SW 1271 (cell line): ENCODE results near the gene SLC48A1.
"Not testable (repeated sequence)": the region's sequence is repeated elsewhere in the genome, so short reads cannot be mapped to it uniquely, and the experiment has no call there.

Experiments
- DNase-seq, 2 experiments: peaks; one replicate each; lab custom pipeline; 2025; lab: John Stamatoyannopoulos, UW

The SLC48A1 gene

GRCh38 chr12:47811581-47812484, 38.8 kb downstream of the SLC48A1 start:
- no peak for DNase-seq

- DNase-seq, result peak; percentile 25 to 51
Observed at GRCh38 chr12:47812797-47813510, 39.9 kb downstream of the SLC48A1 start.

- DNase-seq, result peak in 1 of 2 experiments; percentile 42
Observed at GRCh38 chr12:47813511-47814196, 40.6 kb downstream of the SLC48A1 start.

GRCh38 chr12:47814539-47815170, 41.6 kb downstream of the SLC48A1 start:
- no peak for DNase-seq

GRCh38 chr12:47815447-47815846, 42.4 kb downstream of the SLC48A1 start:
- DNase-seq, result not testable (repeated sequence)

- DNase-seq, result no peak
Observed at GRCh38 chr12:47816403-47817271, 43.6 kb downstream of the SLC48A1 start.

- peak in 1 of 2 experiments; percentile 28 for DNase-seq
Observed at GRCh38 chr12:47817272-47818006, 44.4 kb downstream of the SLC48A1 start.

- DNase-seq, result no peak
Observed at GRCh38 chr12:47818007-47818376, 45.0 kb downstream of the SLC48A1 start.

GRCh38 chr12:47818467-47819137, 45.6 kb downstream of the SLC48A1 start:
- DNase-seq, result peak in 1 of 2 experiments; percentile 43

- DNase-seq, result peak in 1 of 2 experiments; percentile 35
Observed at GRCh38 chr12:47819138-47819895, 46.3 kb downstream of the SLC48A1 start.

- DNase-seq, result peak in 1 of 2 experiments; percentile 60
Observed at GRCh38 chr12:47819896-47820630, 47.0 kb downstream of the SLC48A1 start, which contains the start of gene HDAC7. Gene HDAC7, minus strand, starts transcription at chr12:47819903. Its CDS starts 118 bp downstream, at chr12:47819785.

- peak; percentile 76 to 83 for DNase-seq
Observed at GRCh38 chr12:47820631-47821345, 47.8 kb downstream of the SLC48A1 start.

- no peak for DNase-seq
Observed at GRCh38 chr12:47821346-47821706, 48.3 kb downstream of the SLC48A1 start.

- DNase-seq, result no peak
Observed at GRCh38 chr12:47822401-47822800, 49.4 kb downstream of the SLC48A1 start.

GRCh38 chr12:47822863-47823262, 49.8 kb downstream of the SLC48A1 start:
- DNase-seq, result no peak

- no peak for DNase-seq
Observed at GRCh38 chr12:47823422-47824086, 50.5 kb downstream of the SLC48A1 start.

- no peak for DNase-seq
Observed at GRCh38 chr12:47824198-47824597, 51.2 kb downstream of the SLC48A1 start.
